ENCODE data around the gene ATG7. TPM values are rescaled to one million over a fixed set of nuclear protein-coding genes. Genes with fewer than 3 reads are reported as not detected.

Gene ATG7
- total RNA-seq, 4 donors from 2014 or later: 45.8 to 85.3 (median 67.3) TPM

DNA sequence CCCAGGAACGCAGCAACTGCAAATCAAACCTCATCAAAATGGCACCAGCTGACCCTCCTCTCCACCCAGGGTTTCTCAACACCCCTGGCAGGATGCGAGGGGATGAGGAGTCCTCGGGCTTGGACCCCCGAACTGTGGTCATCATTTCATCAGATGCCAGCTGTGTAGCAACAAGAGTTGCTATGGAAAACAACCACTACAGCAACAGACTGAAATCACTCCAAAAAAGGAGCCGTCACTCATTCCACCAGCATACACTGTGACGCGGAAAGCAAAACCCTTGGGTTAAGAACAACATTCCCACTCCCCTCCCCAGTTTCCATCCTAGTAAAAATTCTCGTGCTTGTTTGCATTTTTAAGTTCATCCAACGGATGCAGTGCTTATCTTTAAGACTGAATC, 331.4 kb downstream of the ATG7 start:
- 58 to 70% methylated on average over 9 of the region's 9 CpGs for WGBS, 2 donors
- Histone ChIP-seq H3K36me3 (peaks cover 6 to 10% of the 10 kb centered on the region in 2 donors), H3K27me3 (no peaks in the 10 kb centered on the region), H3K4me3 (replicated peaks in 1 of 3) (no peak overlapping the region), H3K4me1 (peaks cover 10 to 56% of the 10 kb centered on the region in 2 donors), H3K27ac (peak overlapping the region in 2 of 3 donors; percentile 60 to 66), H3K9me3 (no peaks in the 10 kb centered on the region)
- intact Hi-C loops (cut with DNase I): no loop called here
- TF ChIP-seq, protein P1, sequence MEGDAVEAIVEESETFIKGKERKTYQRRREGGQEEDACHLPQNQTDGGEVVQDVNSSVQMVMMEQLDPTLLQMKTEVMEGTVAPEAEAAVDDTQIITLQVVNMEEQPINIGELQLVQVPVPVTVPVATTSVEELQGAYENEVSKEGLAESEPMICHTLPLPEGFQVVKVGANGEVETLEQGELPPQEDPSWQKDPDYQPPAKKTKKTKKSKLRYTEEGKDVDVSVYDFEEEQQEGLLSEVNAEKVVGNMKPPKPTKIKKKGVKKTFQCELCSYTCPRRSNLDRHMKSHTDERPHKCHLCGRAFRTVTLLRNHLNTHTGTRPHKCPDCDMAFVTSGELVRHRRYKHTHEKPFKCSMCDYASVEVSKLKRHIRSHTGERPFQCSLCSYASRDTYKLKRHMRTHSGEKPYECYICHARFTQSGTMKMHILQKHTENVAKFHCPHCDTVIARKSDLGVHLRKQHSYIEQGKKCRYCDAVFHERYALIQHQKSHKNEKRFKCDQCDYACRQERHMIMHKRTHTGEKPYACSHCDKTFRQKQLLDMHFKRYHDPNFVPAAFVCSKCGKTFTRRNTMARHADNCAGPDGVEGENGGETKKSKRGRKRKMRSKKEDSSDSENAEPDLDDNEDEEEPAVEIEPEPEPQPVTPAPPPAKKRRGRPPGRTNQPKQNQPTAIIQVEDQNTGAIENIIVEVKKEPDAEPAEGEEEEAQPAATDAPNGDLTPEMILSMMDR (IDR thresholded peaks at IDR 0.05): no peak
- no peak for TF ChIP-seq POLR2A (IDR thresholded peaks at IDR 0.05)
- DNase-seq: no peak

DNA sequence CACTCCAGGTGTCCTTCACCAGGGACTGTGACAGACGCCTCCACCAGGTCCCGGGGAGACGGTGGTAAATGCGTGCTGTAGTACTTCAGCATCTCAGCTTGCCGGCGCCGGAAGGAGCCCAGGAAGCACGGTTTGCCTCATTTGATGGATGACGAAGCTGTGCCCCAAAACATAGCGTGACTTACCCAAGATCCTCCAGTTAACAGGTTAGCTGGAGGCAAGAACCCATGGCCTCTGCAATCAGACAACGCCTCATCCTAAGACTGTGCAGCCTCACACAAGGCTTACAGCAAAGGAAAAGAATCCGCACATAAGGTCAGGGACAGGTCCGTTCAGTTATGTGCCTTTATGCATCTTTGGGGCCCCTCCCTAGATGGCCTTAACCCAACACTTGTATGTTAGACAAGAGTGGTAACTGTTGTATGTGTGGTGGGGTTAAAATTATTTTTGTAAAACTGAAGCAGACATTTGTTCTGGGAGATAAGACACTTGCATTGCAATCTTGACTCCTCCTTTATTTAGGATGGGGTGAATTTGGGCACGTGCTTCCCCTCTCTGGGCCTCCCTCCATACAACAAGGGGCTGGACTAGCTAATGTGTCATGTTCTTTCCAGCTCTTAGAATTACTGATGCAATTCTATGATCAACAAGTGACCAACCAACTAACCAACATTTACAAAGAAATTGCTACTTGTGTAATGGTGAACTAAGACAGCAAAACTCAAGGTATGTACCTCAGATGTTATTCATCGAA, 332.1 kb downstream of the ATG7 start:
- WGBS, 2 donors: 74 to 79% methylated on average over 7 to 15 of the region's 15 CpGs

DNA sequence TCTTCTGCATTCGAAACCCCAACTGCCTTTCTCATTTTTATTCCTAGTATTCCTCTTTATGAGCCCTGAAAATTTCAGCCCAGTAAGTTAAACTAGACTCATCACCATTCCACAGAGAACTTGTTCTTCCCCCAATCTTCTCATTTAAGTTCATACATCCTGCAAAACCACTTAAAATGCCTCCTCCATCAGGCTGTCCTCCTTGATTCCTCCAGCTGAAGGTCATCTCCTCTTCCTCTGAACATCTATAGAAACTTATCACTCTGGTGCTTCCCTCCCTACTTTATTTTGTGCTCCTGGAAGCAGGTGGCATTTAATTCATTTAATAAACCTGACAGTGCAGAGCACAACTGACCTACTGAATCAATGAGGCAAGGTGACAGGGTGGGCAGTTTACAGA, 333.2 kb downstream of the ATG7 start:
- H3K9me3 ChIP-seq: no peaks in the 10 kb centered on the region
- H3K27me3 ChIP-seq: no peaks in the 10 kb centered on the region
- no peak overlapping the region for H3K4me3 ChIP-seq (replicated peaks in 1 of 3)
- DNase-seq: no peak
- TF ChIP-seq, protein P1 (IDR thresholded peaks at IDR 0.05): no peak
- no peak for TF ChIP-seq POLR2A (IDR thresholded peaks at IDR 0.05)
- H3K36me3 ChIP-seq: peaks cover 5 to 10% of the 10 kb centered on the region in 2 donors
- intact Hi-C loops (cut with DNase I): no loop called here
- WGBS, 2 donors: 97 to 100% methylated on average over 1 of the region's 1 CpG
- no peak overlapping the region for H3K27ac ChIP-seq
- H3K4me1 ChIP-seq: peaks cover 10 to 63% of the 10 kb centered on the region in 2 donors

More for the DNA sequence above, 332.1 kb downstream of the ATG7 start:
- Histone ChIP-seq H3K27me3 (no peaks in the 10 kb centered on the region), H3K27ac (peak overlapping the region in 2 of 3 donors; percentile 60 to 66), H3K4me3 (replicated peaks in 1 of 3) (no peak overlapping the region), H3K4me1 (peaks cover 10 to 62% of the 10 kb centered on the region in 2 donors), H3K36me3 (peaks cover 6 to 10% of the 10 kb centered on the region in 2 donors), H3K9me3 (no peaks in the 10 kb centered on the region)
- DNase-seq: no peak
- intact Hi-C loops (cut with DNase I): no loop called here
- TF ChIP-seq, protein P1 (IDR thresholded peaks at IDR 0.05): no peak
- no peak for TF ChIP-seq POLR2A (IDR thresholded peaks at IDR 0.05)

DNA sequence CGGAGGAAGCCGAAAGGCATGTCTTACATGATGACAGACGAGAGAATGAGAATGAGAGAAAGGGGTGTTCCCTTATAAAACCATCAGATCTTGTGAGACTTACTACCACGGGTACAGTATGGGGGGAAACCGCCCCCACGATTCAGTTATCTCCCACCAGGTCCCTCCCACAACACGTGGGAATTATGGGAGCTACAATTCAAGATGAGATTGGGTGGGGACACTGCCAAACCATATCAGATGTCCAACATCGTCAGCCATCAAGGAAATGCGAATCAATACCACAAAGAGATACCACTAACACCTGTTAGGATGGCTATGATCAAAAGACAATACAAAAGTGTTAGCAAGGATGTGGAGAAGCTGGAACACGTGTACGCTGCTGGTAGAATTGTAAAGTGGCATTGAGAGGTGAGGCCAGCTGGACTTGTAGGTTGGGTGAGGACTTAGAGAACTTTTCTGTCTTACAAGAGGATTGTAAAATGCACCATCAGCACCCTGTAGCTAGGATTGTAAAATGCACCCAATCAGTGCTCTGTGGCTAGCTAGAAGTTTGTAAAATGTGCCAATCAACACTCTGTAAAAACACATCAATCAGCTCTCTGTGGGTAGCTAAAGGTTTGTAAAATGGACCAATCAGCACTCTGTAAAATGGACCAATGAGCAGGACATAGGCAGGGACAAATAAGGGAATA, 334.0 kb downstream of the ATG7 start:
- 78 to 81% methylated on average over 11 of the region's 11 CpGs for WGBS, 2 donors

More for the DNA sequence above, 334.0 kb downstream of the ATG7 start:
- Histone ChIP-seq H3K4me3 (replicated peaks in 1 of 3) (no peak overlapping the region), H3K4me1 (peaks cover 10 to 72% of the 10 kb centered on the region in 2 donors), H3K27me3 (no peaks in the 10 kb centered on the region), H3K9me3 (no peaks in the 10 kb centered on the region), H3K36me3 (peaks cover 0 to 5% of the 10 kb centered on the region in 2 donors), H3K27ac (no peak overlapping the region)
- no peak for TF ChIP-seq POLR2A (IDR thresholded peaks at IDR 0.05)
- TF ChIP-seq, protein P1 (IDR thresholded peaks at IDR 0.05): no peak
- no peak for DNase-seq
- intact Hi-C loops (cut with DNase I): no loop called here

Measured in thyroid gland (tissue), 4 donors.